B cell (primary cell): ENCODE measurements around the gene DNM2. TPM values are rescaled to one million over a fixed set of nuclear protein-coding genes. Genes with fewer than 3 reads are reported as not detected.

Source experiments
- ATAC-seq: fragments of 200-7000 bp; cut with Tn5 transposase; one replicate; pipeline ENCODE4 v1.10.0; 2021; ENCODE audit warnings: low read depth, mild to moderate bottlenecking, moderate number of reproducible peaks, moderate library complexity
- CTCF ChIA-PET: fragments of 350-600 bp; sonication (Branson Sonifier 250); formaldehyde crosslinking; loops from one replicate; lab custom pipeline; 2021; ENCODE audit warnings: antibody characterized with exemption, inconsistent platforms; lab: Charles Lee
- POLR2A ChIA-PET: fragments of 350-600 bp; sonication (Branson Sonifier 250); formaldehyde crosslinking; loops from one replicate; lab custom pipeline; 2021; ENCODE audit warnings: antibody characterized with exemption; lab: Charles Lee
- DNase-seq: peaks from one replicate; pipeline ENCODE4 v3.0.0; 2013
- H2AFZ ChIP-seq: 2 replicates; pipeline ENCODE4 v1.6.1; 2012; ENCODE audit warnings: mild to moderate bottlenecking, low read depth, low read length; ENCODE audit not compliant: insufficient read depth, poor library complexity, severe bottlenecking
- H3K27ac ChIP-seq, 2 donors: 1 replicate in 1 of 2; 2 replicates in 1 of 2; pipeline ENCODE4 v1.5.1; 2012 to 2013; ENCODE audit warnings: low read length in 2 of 2, mild to moderate bottlenecking in 2 of 2, moderate library complexity in 1 of 2
- H3K27me3 ChIP-seq, 4 experiments: fragments of 200-600 bp in 1 of 4; sonication (generic) in 1 of 4; replicated peaks in 1 of 4; 1 replicate in 2 of 4; 2 replicates in 2 of 4; pipeline versions ENCODE4 v1.6.1 to v1.7.0; 2013 to 2016; ENCODE audit warnings: low read length in 3 of 4, mild to moderate bottlenecking in 2 of 4, mixed read lengths in 1 of 4, moderate library complexity in 1 of 4; ENCODE audit not compliant: insufficient read depth in 4 of 4, control insufficient read depth in 3 of 4; ENCODE audit errors: control extremely low read depth in 1 of 4
- H3K36me3 ChIP-seq, 2 experiments: replicated peaks in 1 of 2; 1 replicate in 1 of 2; 2 replicates in 1 of 2; pipeline versions ENCODE4 v1.6.1 to v1.7.1; 2013; ENCODE audit warnings: low read length in 1 of 2; ENCODE audit not compliant: insufficient read depth in 2 of 2, control insufficient read depth in 1 of 2; ENCODE audit errors: control extremely low read depth in 1 of 2, extremely low read depth in 1 of 2
- H3K4me1 ChIP-seq, 2 donors: fragments of 200-600 bp in 1 of 2; sonication (generic) in 1 of 2; 1 replicate in 1 of 2; 2 replicates in 1 of 2; pipeline versions ENCODE4 v1.5.1 to v1.6.1; 2013 to 2017; ENCODE audit warnings: low read length in 2 of 2; ENCODE audit not compliant: control insufficient read depth in 2 of 2, insufficient read depth in 2 of 2
- H3K4me2 ChIP-seq: replicated peaks from 2 replicates; pipeline ENCODE3; 2012; ENCODE audit warnings: mild to moderate bottlenecking, low read depth, low read length; ENCODE audit not compliant: poor library complexity, severe bottlenecking
- H3K4me3 ChIP-seq, 5 experiments: fragments of 200-600 bp in 1 of 5; sonication (generic) in 1 of 5; 1 replicate in 3 of 5; 2 replicates in 2 of 5; pipeline versions ENCODE4 v1.5.1 to v1.7.0; 2011 to 2016; ENCODE audit warnings: low read length in 4 of 5, mild to moderate bottlenecking in 4 of 5, low read depth in 2 of 5, control low read depth in 1 of 5, moderate library complexity in 1 of 5; ENCODE audit not compliant: insufficient read depth in 1 of 5; ENCODE audit errors: control extremely low read depth in 1 of 5, extremely low read depth in 1 of 5
- H3K79me2 ChIP-seq: fragments of 200-600 bp; sonication (generic); one replicate; pipeline ENCODE4 v1.6.0; 2016; ENCODE audit warnings: low read length; ENCODE audit not compliant: control insufficient read depth, insufficient read depth
- H3K9ac ChIP-seq: fragments of 200-600 bp; sonication (generic); 2 replicates; pipeline ENCODE4 v1.6.1; 2017; ENCODE audit warnings: mild to moderate bottlenecking, low read length, moderate library complexity
- H3K9me3 ChIP-seq, 3 donors: one replicate each; pipeline versions ENCODE4 v1.6.1 to v1.7.1; 2013; ENCODE audit warnings: low read length in 2 of 3; ENCODE audit not compliant: control insufficient read depth in 2 of 3, insufficient read depth in 1 of 3; ENCODE audit errors: control extremely low read depth in 1 of 3
- H4K20me1 ChIP-seq: 2 replicates; pipeline ENCODE4 v1.6.0; 2012; ENCODE audit warnings: mild to moderate bottlenecking, low read length; ENCODE audit not compliant: insufficient read depth, control insufficient read depth, poor library complexity, severe bottlenecking
- H3K27ac Mint-ChIP-seq: one replicate; pipeline ENCODE4 v1.8.0; 2021; ENCODE audit warnings: mixed read lengths
- H3K27me3 Mint-ChIP-seq: one replicate; pipeline ENCODE4 v1.8.0; 2021; ENCODE audit warnings: mixed read lengths
- H3K4me1 Mint-ChIP-seq: one replicate; pipeline ENCODE4 v1.8.0; 2021; ENCODE audit warnings: mixed read lengths
- H3K4me3 Mint-ChIP-seq: one replicate; pipeline ENCODE4 v1.8.0; 2021; ENCODE audit warnings: mixed read lengths
- H3K9me3 Mint-ChIP-seq: one replicate; pipeline ENCODE4 v1.8.0; 2022; ENCODE audit warnings: mixed read lengths; ENCODE audit not compliant: insufficient read depth
- CTCF ChIP-seq: fragments of 200-600 bp; IDR thresholded peaks from one replicate; pipeline ENCODE4 v1.8.0; 2022; ENCODE audit warnings: antibody characterized with exemption, mild to moderate bottlenecking
- EZH2 ChIP-seq: IDR thresholded peaks from 2 replicates; pipeline ENCODE4 v1.6.1; 2012; ENCODE audit warnings: borderline replicate concordance, low read depth, mild to moderate bottlenecking, moderate library complexity, low read length; ENCODE audit not compliant: insufficient read depth, poor library complexity, severe bottlenecking
- WGBS: methylation state at CpG from one replicate; pipeline ENCODE4 v1.1.5; 2013; ENCODE audit warnings: missing lambda C conversion rate; ENCODE audit not compliant: insufficient coverage; 5-methylcytosine and 5-hydroxymethylcytosine counted together
- intact Hi-C: fragments of 100-400 bp; cut with micrococcal nuclease; formaldehyde crosslinking; loops from one replicate; pipeline ENCODE4 v1.10.0; 2022
- polyA plus RNA-seq: library from polyadenylated mRNA; depleted of rRNA; stranded (reverse); fragments of >200 nt; gene quantifications from 2 replicates; pipeline ENCODE4 v1.2.3, GENCODE V29; 2012
- total RNA-seq, 2 donors: library from RNA; stranded (reverse); fragments of 120-200 nt in 1 of 2; gene quantifications; 1 replicate in 1 of 2; 2 replicates in 1 of 2; pipeline versions ENCODE4 v1.2.3 to v1.2.4, GENCODE V29; 2013 to 2022

Gene DNM2
- total and polyA plus RNA-seq, 2 donors (not counting 1 experiment from before 2014, with no cell fraction given), result 163 to 353 TPM

GRCh38 chr19:10805065-10805757 is 87.3 kb downstream of the DNM2 start:
- H3K4me1 ChIP-seq, result no peaks in the 10 kb centered on the region
- no peak for ATAC-seq
- no peak for DNase-seq
- Mint-ChIP-seq H3K27ac (no peak overlapping the region), H3K27me3 (no peaks in the 10 kb centered on the region), H3K9me3 (no peaks in the 10 kb centered on the region), H3K4me3 (no peak overlapping the region), H3K4me1 (peaks cover 4% of the 10 kb centered on the region)
- H3K79me2 ChIP-seq, result peaks cover 26% of the 10 kb centered on the region
- peaks cover 7% of the 10 kb centered on the region for H4K20me1 ChIP-seq
- H3K27ac ChIP-seq, result no peak overlapping the region
- H3K36me3 ChIP-seq, result peaks cover 10 to 73% of the 10 kb centered on the region in 2 experiments
- no peak overlapping the region for H3K4me3 ChIP-seq
- H3K9ac ChIP-seq, result no peak overlapping the region
- intact Hi-C loops, result no loop called here
- 96% methylated on average over 10 of the region's 11 CpGs for WGBS
- no peaks in the 10 kb centered on the region for H3K9me3 ChIP-seq
- no peaks in the 10 kb centered on the region for H3K27me3 ChIP-seq
- ChIA-PET CTCF (interaction anchor here (0.7 to 1.6 kb wide), 4 partner anchors 32 to 106 kb away, joined by 3 read pairs; no protein-coding TSS in a partner anchor), POLR2A (no interaction called here)
- no peak overlapping the region for H3K4me2 ChIP-seq
- no peak overlapping the region for H2AFZ ChIP-seq
- TF ChIP-seq EZH2 (no peak), CTCF (no peak)

- H3K27ac Mint-ChIP-seq, result peak overlapping the region; percentile 3
- POLR2A ChIA-PET, result no interaction called here
These were observed 87.9 kb downstream of the DNM2 start for GRCh38 chr19:10805758-10806247.

More at GRCh38 chr19:10805758-10806247, 87.9 kb downstream of the DNM2 start:
- Mint-ChIP-seq H3K4me1 (peaks cover 4% of the 10 kb centered on the region), H3K27me3 (no peaks in the 10 kb centered on the region), H3K4me3 (no peak overlapping the region), H3K9me3 (no peaks in the 10 kb centered on the region)
- Histone ChIP-seq H3K79me2 (peaks cover 32% of the 10 kb centered on the region), H3K4me3 (no peak overlapping the region), H3K4me1 (no peaks in the 10 kb centered on the region), H3K9me3 (no peaks in the 10 kb centered on the region), H3K4me2 (no peak overlapping the region), H2AFZ (no peak overlapping the region), H3K27ac (no peak overlapping the region), H3K36me3 (peaks cover 10 to 73% of the 10 kb centered on the region in 2 experiments), H4K20me1 (peaks cover 7% of the 10 kb centered on the region), H3K9ac (no peak overlapping the region), H3K27me3 (no peaks in the 10 kb centered on the region)
- intact Hi-C loops, result no loop called here
- CTCF ChIA-PET, result interaction anchor here (1.2 to 1.6 kb wide), 3 partner anchors 33 to 89 kb away, joined by 3 read pairs; no protein-coding TSS in a partner anchor
- TF ChIP-seq EZH2 (no peak), CTCF (no peak)
- ATAC-seq, result no peak
- no peak for DNase-seq
- 93% methylated on average over 7 of the region's 11 CpGs for WGBS
